HL-60 (cell line): ENCODE measurements around the gene FBXO3.
A peak's percentile ranks its signal among the peaks of the same experiment; 100 is the strongest.

Source experiments
- DNase-seq, 2 experiments: peaks; one replicate each; pipeline ENCODE4 v3.0.0-alpha.2; 2010 to 2020; ENCODE audit warnings: low read depth in 1 of 2, low spot score in 1 of 2
- H3K27ac ChIP-seq: fragments of 250-450 bp; sonication (Bioruptor Pico); replicated peaks from 2 replicates; pipeline ENCODE4 v1.5.1; 2020; ENCODE audit warnings: mild to moderate bottlenecking, moderate library complexity
- H3K27me3 ChIP-seq: fragments of 250-450 bp; sonication (Bioruptor Pico); 2 replicates; pipeline ENCODE4 v1.5.1; 2021; ENCODE audit warnings: mild to moderate bottlenecking, moderate library complexity; ENCODE audit not compliant: insufficient read depth, poor library complexity, severe bottlenecking
- H3K4me3 ChIP-seq: replicated peaks from 2 replicates; pipeline ENCODE4 v1.5.1; 2011; ENCODE audit warnings: mild to moderate bottlenecking, control low read depth, low read length; ENCODE audit not compliant: insufficient read depth
- CTCF ChIP-seq: IDR thresholded peaks from one replicate; pipeline ENCODE4 v1.5.1; 2011; ENCODE audit warnings: low read length, control low read depth, inconsistent platforms; ENCODE audit not compliant: insufficient read depth
- GABPA ChIP-seq: IDR thresholded peaks from 2 replicates; pipeline ENCODE4 v1.6.1; 2012; ENCODE audit warnings: low read depth
- POLR2AphosphoS5 ChIP-seq: IDR thresholded peaks from 2 replicates; pipeline ENCODE4 v1.6.1; 2012; ENCODE audit warnings: low read depth
- SPI1 ChIP-seq: IDR thresholded peaks from 2 replicates; pipeline ENCODE4 v1.6.1; 2012; ENCODE audit warnings: low read depth, mild to moderate bottlenecking, borderline replicate concordance
- TF ChIP-seq, protein P1 (sequence below): IDR thresholded peaks from 2 replicates; pipeline ENCODE4 v1.6.1; 2012; ENCODE audit warnings: low read depth; ENCODE audit not compliant: insufficient replicate concordance

Gene FBXO3

GRCh38 chr11:33697997-33698396 is 76.3 kb downstream of the FBXO3 start:
- H3K27ac ChIP-seq = no peak overlapping the region
- H3K27me3 ChIP-seq = no peaks in the 10 kb centered on the region

DNA sequence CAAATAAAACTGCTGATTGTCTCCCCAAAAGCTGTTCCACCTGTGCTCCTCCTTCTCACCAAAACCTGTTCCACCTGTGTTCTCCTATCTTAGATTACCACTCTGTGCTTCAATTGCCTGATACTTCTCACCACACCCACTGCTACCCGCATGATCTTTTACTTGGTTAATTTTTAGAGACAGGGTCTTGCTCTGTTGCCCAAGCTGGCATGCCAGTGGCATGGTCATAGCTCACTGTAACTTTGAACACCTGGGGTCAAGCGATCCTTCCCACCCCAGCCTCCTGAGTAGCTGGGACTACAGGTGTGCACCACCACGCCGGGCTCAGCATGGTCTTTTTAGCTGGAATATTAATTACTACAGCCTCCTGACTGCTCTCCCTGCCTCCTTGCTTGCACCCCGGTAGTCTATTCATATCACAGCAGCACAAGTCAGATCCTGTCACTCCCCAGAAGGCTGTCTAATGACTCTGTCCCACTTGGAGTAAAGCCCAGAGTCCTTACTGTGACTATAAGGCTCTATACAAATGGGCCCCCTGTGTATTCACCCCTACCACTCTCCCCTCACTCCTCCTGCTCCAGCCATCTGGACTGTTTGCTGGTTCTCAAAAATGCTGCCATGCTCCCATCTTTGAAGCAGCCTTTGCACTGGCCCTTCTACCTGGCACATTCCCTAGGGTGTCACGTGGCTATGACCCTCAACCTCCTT is 77.2 kb downstream of the FBXO3 start:
- H3K27ac ChIP-seq = no peak overlapping the region
- no peak overlapping the region for H3K4me3 ChIP-seq
- no peak for DNase-seq
- H3K27me3 ChIP-seq = no peaks in the 10 kb centered on the region
- TF ChIP-seq GABPA (no peak), SPI1 (no peak), POLR2AphosphoS5 (no peak), CTCF (no peak)
- TF ChIP-seq, protein P1, sequence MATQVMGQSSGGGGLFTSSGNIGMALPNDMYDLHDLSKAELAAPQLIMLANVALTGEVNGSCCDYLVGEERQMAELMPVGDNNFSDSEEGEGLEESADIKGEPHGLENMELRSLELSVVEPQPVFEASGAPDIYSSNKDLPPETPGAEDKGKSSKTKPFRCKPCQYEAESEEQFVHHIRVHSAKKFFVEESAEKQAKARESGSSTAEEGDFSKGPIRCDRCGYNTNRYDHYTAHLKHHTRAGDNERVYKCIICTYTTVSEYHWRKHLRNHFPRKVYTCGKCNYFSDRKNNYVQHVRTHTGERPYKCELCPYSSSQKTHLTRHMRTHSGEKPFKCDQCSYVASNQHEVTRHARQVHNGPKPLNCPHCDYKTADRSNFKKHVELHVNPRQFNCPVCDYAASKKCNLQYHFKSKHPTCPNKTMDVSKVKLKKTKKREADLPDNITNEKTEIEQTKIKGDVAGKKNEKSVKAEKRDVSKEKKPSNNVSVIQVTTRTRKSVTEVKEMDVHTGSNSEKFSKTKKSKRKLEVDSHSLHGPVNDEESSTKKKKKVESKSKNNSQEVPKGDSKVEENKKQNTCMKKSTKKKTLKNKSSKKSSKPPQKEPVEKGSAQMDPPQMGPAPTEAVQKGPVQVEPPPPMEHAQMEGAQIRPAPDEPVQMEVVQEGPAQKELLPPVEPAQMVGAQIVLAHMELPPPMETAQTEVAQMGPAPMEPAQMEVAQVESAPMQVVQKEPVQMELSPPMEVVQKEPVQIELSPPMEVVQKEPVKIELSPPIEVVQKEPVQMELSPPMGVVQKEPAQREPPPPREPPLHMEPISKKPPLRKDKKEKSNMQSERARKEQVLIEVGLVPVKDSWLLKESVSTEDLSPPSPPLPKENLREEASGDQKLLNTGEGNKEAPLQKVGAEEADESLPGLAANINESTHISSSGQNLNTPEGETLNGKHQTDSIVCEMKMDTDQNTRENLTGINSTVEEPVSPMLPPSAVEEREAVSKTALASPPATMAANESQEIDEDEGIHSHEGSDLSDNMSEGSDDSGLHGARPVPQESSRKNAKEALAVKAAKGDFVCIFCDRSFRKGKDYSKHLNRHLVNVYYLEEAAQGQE = no peak

More at GRCh38 chr11:33697997-33698396, 76.3 kb downstream of the FBXO3 start:
- no peak overlapping the region for H3K4me3 ChIP-seq
- TF ChIP-seq SPI1 (no peak), POLR2AphosphoS5 (no peak), GABPA (no peak), CTCF (no peak)
- TF ChIP-seq, protein P1 = no peak
- DNase-seq = no peak

DNA sequence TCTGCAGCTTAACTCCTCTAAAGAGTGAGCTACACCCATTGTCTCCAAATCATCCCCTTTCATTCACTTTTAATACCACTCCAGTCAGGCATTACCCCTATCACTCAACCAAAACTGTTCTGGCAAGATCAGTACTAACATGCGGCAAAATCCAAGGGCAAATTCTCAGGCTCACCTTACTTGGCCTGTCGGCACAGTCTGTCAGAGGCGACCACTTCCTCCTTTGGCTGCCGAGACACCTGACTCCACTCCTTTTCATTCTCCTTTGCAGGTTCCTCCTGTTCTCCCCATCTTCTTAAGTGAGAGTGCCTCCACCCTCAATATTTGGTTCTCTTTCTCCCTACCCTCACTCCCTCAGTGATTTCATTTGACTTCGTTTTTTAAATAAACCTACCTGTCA is 77.9 kb downstream of the FBXO3 start:
- Histone ChIP-seq H3K4me3 (no peak overlapping the region), H3K27me3 (no peaks in the 10 kb centered on the region), H3K27ac (no peak overlapping the region)
- DNase-seq = peak in 1 of 2 experiments; percentile 30
- TF ChIP-seq GABPA (no peak), SPI1 (peak; percentile 64; the same call in 1 of the 2 replicates)

- Histone ChIP-seq H3K27ac (no peak overlapping the region), H3K27me3 (no peaks in the 10 kb centered on the region), H3K4me3 (no peak overlapping the region)
- DNase-seq = no peak
- TF ChIP-seq GABPA = no peak
- no peak for TF ChIP-seq POLR2AphosphoS5
- TF ChIP-seq SPI1 = no peak
- TF ChIP-seq, protein P1 = no peak
- TF ChIP-seq CTCF = no peak
These were observed 79.2 kb downstream of the FBXO3 start for GRCh38 chr11:33695051-33695566.
